Vagina (tissue), 2 donors: ENCODE measurements around the gene GALNT9.

Experiments used
- CTCF ChIP-seq, 3 experiments: fragments of 450-650 bp in 2 of 3; fragments of 200-600 bp in 1 of 3; sonication (generic) in 1 of 3; IDR thresholded peaks; one replicate each; pipeline ENCODE4 v1.5.1; 2017 to 2019; ENCODE audit warnings: antibody characterized with exemption in 3 of 3, mild to moderate bottlenecking in 2 of 3, moderate library complexity in 2 of 3
- POLR2A ChIP-seq, 2 donors: fragments of 450-650 bp; IDR thresholded peaks; one replicate each; pipeline ENCODE4 v1.6.1; 2017; ENCODE audit warnings: antibody characterized with exemption in 2 of 2, mild to moderate bottlenecking in 2 of 2, moderate library complexity in 2 of 2
- POLR2AphosphoS5 ChIP-seq, 2 donors: sonication (generic); formaldehyde crosslinking; IDR thresholded peaks; one replicate each; pipeline ENCODE4 v1.9.0; 2017; ENCODE audit warnings: antibody characterized with exemption in 2 of 2, mild to moderate bottlenecking in 2 of 2, low read depth in 1 of 2; ENCODE audit not compliant: insufficient read depth in 1 of 2

GRCh38 chr12:132367071-132367851 lies 37.9 kb upstream of the GALNT9 start:
- TF ChIP-seq CTCF (IDR thresholded peaks at IDR 0.05) (no peak), POLR2AphosphoS5 (IDR thresholded peaks at IDR 0.05; ENCODE audit: insufficient read depth in 1 of 2, low read depth in 1 of 2) (no peak), POLR2A (IDR thresholded peaks at IDR 0.05) (no peak)
